IPS-18a (cell line): ENCODE results near the gene TTYH1.

Experiments used
- H3K27ac ChIP-seq: one replicate; pipeline ENCODE4 v1.5.1; 2013; ENCODE audit warnings: low read length
- H3K27me3 ChIP-seq: one replicate; pipeline ENCODE4 v1.6.1; 2013; ENCODE audit warnings: mild to moderate bottlenecking, low read length; ENCODE audit not compliant: control insufficient read depth, insufficient read depth
- H3K36me3 ChIP-seq: one replicate; pipeline ENCODE4 v1.6.1; 2013; ENCODE audit warnings: low read depth, low read length; ENCODE audit not compliant: control insufficient read depth
- H3K4me1 ChIP-seq: one replicate; pipeline ENCODE4 v1.6.1; 2013; ENCODE audit warnings: low read depth, low read length; ENCODE audit not compliant: control insufficient read depth
- H3K4me3 ChIP-seq: one replicate; pipeline ENCODE4 v1.5.1; 2013; ENCODE audit warnings: low read length
- H3K9ac ChIP-seq: one replicate; pipeline ENCODE4 v1.6.1; 2013; ENCODE audit warnings: mild to moderate bottlenecking, low read length, moderate library complexity
- H3K9me3 ChIP-seq: one replicate; pipeline ENCODE4 v1.6.1; 2013; ENCODE audit warnings: low read depth, low read length; ENCODE audit not compliant: control insufficient read depth

Gene TTYH1

GRCh38 chr19:54448774-54449700 is 33.8 kb downstream of the TTYH1 start, which contains the start of gene LENG8:
Gene LENG8, plus strand, starts transcription at chr19:54449199. Its CDS starts 2,146 bp downstream, at chr19:54451345.
- H3K4me1 ChIP-seq = peaks cover 5% of the 10 kb centered on the region
- H3K9ac ChIP-seq = peak within 1 kb of the TSS; percentile 76
- peak within 1 kb of the TSS; percentile 22 for H3K27ac ChIP-seq
- no peaks in the 10 kb centered on the region for H3K9me3 ChIP-seq
- peaks cover 36% of the 10 kb centered on the region for H3K36me3 ChIP-seq
- peak within 1 kb of the TSS; percentile 88 for H3K4me3 ChIP-seq
- H3K27me3 ChIP-seq = no peaks in the 10 kb centered on the region

- Histone ChIP-seq H3K4me1 (peaks cover 5% of the 10 kb centered on the region), H3K27ac (no peak overlapping the region), H3K36me3 (peaks cover 43% of the 10 kb centered on the region), H3K27me3 (no peaks in the 10 kb centered on the region), H3K9ac (peak overlapping the region; percentile 76), H3K9me3 (no peaks in the 10 kb centered on the region), H3K4me3 (peak overlapping the region; percentile 88)
These were observed 34.4 kb downstream of the TTYH1 start for GRCh38 chr19:54449701-54450069.

- Histone ChIP-seq H3K36me3 (peaks cover 53% of the 10 kb centered on the region), H3K27ac (no peak overlapping the region), H3K9ac (no peak overlapping the region)
These were observed 36.1 kb downstream of the TTYH1 start for GRCh38 chr19:54451331-54451871.

GRCh38 chr19:54451997-54452396 is 36.7 kb downstream of the TTYH1 start:
- no peak overlapping the region for H3K27ac ChIP-seq
- H3K4me1 ChIP-seq = peaks cover 5% of the 10 kb centered on the region
- H3K27me3 ChIP-seq = no peaks in the 10 kb centered on the region
- H3K36me3 ChIP-seq = peaks cover 59% of the 10 kb centered on the region
- H3K9me3 ChIP-seq = no peaks in the 10 kb centered on the region
- H3K9ac ChIP-seq = no peak overlapping the region
- H3K4me3 ChIP-seq = no peak overlapping the region

More at GRCh38 chr19:54451331-54451871, 36.1 kb downstream of the TTYH1 start:
- Histone ChIP-seq H3K4me3 (no peak overlapping the region), H3K4me1 (peaks cover 5% of the 10 kb centered on the region), H3K27me3 (no peaks in the 10 kb centered on the region), H3K9me3 (no peaks in the 10 kb centered on the region)

GRCh38 chr19:54452626-54453025 is 37.4 kb downstream of the TTYH1 start:
- no peak overlapping the region for H3K27ac ChIP-seq
- H3K27me3 ChIP-seq = no peaks in the 10 kb centered on the region
- peaks cover 5% of the 10 kb centered on the region for H3K4me1 ChIP-seq
- H3K36me3 ChIP-seq = peaks cover 63% of the 10 kb centered on the region
- H3K9me3 ChIP-seq = no peaks in the 10 kb centered on the region
- H3K4me3 ChIP-seq = no peak overlapping the region
- no peak overlapping the region for H3K9ac ChIP-seq

- H3K27ac ChIP-seq = no peak overlapping the region
- peaks cover 5% of the 10 kb centered on the region for H3K4me1 ChIP-seq
These were observed 38.9 kb downstream of the TTYH1 start for GRCh38 chr19:54453921-54454780.

GRCh38 chr19:54454781-54455675 is 39.8 kb downstream of the TTYH1 start:
- peaks cover 87% of the 10 kb centered on the region for H3K36me3 ChIP-seq
- H3K9me3 ChIP-seq = no peaks in the 10 kb centered on the region
- no peak overlapping the region for H3K27ac ChIP-seq
- H3K27me3 ChIP-seq = no peaks in the 10 kb centered on the region
- H3K9ac ChIP-seq = no peak overlapping the region
- no peak overlapping the region for H3K4me3 ChIP-seq
- H3K4me1 ChIP-seq = peaks cover 5% of the 10 kb centered on the region

More at GRCh38 chr19:54453921-54454780, 38.9 kb downstream of the TTYH1 start:
- no peak overlapping the region for H3K4me3 ChIP-seq
- no peaks in the 10 kb centered on the region for H3K9me3 ChIP-seq
- H3K27me3 ChIP-seq = no peaks in the 10 kb centered on the region
- H3K36me3 ChIP-seq = peaks cover 79% of the 10 kb centered on the region
- no peak overlapping the region for H3K9ac ChIP-seq

GRCh38 chr19:54455786-54456422 is 40.6 kb downstream of the TTYH1 start:
- Histone ChIP-seq H3K4me1 (no peaks in the 10 kb centered on the region), H3K9ac (no peak overlapping the region), H3K27me3 (no peaks in the 10 kb centered on the region), H3K4me3 (no peak overlapping the region), H3K36me3 (peaks cover 89% of the 10 kb centered on the region), H3K9me3 (no peaks in the 10 kb centered on the region), H3K27ac (no peak overlapping the region)

GRCh38 chr19:54456423-54457373 is 41.4 kb downstream of the TTYH1 start:
- Histone ChIP-seq H3K4me1 (no peaks in the 10 kb centered on the region), H3K4me3 (no peak overlapping the region), H3K36me3 (peaks cover 88% of the 10 kb centered on the region), H3K9ac (no peak overlapping the region), H3K27ac (no peak overlapping the region), H3K9me3 (no peaks in the 10 kb centered on the region), H3K27me3 (no peaks in the 10 kb centered on the region)
